HS-27A (cell line): ENCODE measurements around the gene ITGA5.

Source experiments
- DNase-seq: peaks from one replicate; pipeline ENCODE4 v3.0.0-alpha.2; 2012; ENCODE audit warnings: low read depth, missing footprints

The ITGA5 gene

GRCh38 chr12:54389134-54389508 is 29.9 kb downstream of the ITGA5 start:
- DNase-seq = no peak

DNA sequence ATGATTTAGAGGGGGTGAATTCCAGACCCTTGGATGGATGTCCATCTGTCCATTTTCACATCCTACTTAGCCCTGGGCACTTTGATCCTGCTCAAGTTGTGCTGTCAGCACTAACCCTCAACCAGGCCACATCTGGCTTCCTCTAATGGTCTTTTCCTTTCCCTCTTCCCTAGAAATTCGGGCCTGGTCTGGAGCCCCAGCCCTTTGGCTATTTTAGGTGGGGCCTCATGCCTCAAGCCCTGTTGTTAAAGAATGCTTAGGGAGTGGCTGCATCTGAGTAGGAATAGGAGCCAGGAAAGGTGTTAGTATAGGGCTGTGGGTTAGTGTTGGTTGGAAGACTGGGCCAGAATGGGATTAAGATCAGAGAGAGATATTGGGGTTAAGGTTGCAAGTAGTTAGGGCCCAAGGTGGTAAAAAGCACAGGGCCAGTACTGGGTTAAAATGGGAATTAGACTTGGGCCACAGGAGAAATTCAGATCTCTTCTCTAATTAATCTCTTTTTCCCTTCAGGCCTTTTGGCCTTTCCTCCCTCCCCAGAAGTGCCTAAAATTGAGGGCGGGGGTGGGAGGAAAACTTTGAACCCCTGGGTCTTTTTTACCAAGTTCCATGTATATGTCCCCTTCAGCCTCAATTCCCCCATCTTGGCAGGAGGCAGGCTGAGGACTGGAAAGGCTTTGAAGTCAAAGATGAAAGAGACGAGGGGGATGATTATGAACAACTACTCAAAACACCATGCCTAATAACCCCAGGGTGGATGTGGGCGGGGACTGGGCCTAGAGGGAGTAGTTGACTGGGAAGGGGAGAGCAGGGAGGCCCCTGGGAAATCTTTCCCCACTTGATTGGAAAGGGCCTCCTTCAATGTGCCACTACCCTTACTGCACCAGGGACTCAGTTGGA is 30.6 kb downstream of the ITGA5 start:
- no peak for DNase-seq

DNA sequence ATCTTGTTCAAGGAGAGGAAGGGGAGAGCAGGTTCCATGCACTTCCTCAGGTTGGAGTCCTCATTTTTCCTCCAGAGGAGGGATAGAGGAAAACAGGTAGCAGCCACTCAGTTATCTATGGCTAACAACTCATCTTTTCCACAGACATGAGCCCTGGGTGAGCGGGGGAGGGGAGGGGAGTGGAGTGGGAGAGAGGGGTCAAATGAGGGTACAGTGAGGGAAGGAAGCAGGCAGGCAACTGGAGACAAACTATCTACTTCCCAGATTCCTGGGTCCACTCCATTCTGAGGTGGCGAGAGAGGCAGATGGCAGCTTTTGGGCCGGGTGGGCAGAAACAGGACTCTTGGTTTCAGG is 32.0 kb downstream of the ITGA5 start:
- DNase-seq = no peak

DNA sequence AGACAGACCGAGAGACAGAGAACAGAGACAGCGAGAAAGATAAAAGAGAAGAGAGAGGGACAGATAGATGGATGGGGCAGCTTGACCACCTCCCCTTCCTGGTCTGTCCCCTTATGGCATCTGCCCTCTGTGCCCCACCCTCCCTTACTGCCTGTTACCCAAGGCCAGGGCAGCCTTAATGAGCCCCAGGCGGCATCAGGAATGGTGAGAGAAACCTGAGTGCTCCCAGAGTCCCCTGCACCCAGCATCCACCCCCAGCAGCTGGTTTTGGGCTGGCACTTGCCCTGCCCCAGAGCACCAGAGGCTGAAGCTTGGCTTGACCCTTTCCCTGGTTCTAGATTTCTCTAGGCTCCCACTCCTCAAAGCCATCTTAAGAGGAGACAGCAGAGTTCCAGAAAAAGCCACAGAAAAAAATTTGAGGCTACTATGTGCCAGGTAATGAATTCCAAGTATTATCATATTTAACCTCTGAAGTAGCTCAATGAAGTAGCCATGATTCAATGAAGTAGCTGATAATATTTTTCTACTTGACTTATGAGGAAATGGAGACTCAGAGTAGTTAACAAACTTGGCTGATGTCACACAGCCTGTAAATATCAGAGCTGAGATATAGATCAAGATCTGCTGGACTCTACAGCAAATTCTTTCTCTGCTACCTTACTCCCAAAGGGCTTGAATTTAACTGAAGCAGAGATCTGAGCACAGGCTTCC is 32.5 kb downstream of the ITGA5 start:
- DNase-seq = no peak

DNA sequence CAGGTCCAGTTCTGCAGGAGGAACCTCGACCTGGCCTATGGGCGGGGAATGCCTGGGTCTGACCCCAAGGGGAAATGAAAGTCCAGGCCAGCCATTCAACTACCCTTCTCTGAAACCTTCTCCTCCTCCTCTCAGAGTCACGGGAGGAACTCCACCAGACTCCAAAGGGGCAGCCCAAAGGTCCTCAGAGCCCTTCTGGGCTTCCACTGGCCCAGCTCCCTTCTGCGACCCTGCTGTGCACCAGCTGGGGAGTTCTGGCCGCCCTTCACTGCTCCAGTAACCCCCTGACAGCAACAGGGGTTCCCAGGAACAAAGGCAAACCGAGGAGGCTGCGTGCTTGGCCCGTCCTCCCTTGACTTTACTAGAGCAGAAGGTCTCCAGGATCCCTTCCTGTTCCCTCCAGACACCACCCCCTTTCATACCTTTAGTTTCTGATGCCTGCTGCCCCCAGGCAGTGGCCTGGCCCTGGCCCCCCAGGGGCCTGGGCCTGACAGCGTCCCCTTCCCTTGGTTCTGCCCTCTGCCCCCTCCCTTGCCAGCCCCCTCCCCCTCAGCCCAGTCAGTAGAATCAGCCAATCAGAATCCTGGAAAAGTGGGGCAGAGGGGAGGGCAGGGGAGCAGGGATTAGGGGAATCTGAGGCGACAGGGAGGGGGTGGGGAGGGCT is 33.7 kb downstream of the ITGA5 start:
- DNase-seq = no peak

GRCh38 chr12:54384591-54385041 is 34.5 kb downstream of the ITGA5 start, which contains the start of gene ZNF385A:
Gene ZNF385A (minus strand): TSS chr12:54384733. CDS start chr12:54384514, 219 bp downstream.
- no peak for DNase-seq

DNA sequence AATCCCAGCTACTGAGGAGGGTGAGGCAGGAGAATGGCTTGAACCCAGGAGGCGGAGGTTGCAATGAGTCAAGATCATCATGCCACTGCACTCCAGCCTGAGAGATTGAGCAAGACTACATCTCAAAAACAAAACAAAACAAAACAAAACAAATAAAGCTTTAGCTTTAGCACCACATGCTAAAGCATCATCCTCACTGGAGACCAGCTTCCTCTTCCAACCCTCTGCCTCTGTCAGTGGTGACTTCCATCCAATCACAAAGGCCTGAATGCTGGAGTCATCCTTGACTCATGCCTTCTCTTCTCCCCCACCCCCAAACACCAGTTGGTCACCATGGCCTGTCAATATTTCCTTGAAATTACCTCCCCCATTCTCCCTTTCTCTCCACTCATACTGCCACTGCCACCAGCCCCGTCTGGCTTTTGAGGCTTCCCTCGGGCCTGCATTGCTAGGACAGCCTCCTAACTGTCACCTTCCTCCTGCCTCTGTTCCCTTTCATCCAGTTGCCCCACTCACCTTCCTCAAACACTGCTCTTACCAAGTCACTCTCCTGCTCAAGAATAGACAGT is 35.9 kb downstream of the ITGA5 start:
- peak; percentile 73 for DNase-seq

DNA sequence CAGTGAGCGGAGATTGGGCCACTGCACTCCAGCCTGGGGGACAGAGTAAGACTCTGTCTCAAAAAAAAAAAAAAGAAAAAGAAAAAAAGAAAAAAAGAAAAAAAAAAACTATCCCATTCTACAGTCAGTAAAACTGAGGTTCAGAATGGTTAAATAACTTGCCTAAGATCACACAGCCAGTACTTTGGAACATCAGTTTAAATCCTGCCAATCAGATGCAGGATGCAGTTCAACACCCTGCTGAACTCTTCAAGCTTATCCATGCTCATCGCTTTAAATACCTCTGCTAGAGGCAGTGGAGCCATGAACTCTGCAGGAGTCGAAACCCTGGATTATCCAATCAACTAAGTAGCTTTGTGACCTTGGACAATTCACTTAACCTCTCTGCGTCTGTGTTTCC is 37.9 kb downstream of the ITGA5 start:
- DNase-seq = no peak

- DNase-seq = peak; percentile 63
Measured at GRCh38 chr12:54379398-54380201, 39.5 kb downstream of the ITGA5 start.

DNA sequence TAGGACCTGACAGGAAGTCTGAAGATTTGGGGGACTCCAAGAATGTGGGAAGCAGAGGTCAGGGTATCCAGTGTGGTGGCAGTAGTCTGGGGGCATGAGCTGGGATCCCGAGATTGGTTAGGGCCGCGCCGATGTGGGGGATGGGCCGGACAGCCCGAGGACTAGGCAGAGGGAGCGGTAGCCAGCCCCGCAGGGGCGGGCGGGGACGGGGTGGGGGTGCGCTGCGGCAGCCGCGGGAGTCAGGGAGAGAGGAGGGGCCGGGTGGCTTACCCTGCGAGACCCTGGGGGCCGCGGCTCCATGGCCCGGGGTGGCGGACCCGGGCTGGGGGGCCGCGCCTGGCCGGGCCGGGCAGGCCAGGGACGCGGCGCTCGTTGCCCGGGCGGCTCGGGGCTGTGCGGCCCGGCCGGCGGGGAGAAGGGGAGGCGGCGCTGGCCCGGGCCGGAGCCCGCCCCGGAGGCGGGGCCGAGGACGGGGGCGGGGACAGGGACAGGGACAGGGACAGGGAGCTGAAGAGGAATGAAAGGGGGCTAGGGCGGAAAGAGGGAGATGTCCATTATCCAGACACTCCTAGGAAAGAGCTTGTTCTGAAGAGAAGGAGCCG is 40.2 kb downstream of the ITGA5 start:
- no peak for DNase-seq

GRCh38 chr12:54377797-54378515 is 41.1 kb downstream of the ITGA5 start:
- no peak for DNase-seq

DNA sequence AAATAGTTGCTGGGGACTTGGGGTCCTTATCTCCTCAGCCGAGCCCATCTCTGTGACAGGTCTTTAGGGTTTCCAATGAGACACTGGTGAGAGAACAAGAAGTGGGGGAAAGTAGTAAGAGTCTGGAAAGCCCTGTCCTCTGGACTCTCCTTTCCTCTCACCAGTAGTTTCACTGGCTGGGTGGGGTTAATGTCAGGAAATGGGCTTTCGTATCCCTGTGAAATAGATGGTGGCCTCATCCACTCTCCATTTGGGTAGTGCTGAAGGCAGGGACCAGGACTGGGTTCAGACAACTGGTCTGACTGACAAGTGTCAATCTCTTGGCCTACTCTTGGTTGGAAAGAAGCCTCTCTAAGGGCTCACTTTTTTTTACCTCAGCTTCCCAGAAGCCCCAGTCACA is 42.1 kb downstream of the ITGA5 start:
- DNase-seq = no peak

DNA sequence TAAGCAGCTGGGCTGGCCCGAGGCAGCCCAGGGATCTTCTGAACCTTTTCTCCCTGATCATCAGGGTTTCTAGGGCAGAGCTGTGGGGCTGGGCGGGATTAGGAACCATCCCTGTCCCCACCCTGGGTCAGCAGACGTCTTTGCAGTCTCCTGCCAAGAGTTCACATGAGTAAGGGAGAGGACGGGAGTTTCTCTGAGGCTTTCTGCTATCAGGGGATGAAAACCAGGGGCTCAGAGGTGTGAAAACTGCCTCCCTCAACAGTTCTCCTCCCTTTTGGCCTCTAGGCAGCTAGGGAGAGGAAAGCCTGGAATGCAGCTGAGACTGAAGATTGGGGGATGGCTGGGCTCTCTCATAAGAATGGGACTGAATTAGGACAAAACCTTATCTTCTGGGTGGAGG is 42.5 kb downstream of the ITGA5 start:
- no peak for DNase-seq

DNA sequence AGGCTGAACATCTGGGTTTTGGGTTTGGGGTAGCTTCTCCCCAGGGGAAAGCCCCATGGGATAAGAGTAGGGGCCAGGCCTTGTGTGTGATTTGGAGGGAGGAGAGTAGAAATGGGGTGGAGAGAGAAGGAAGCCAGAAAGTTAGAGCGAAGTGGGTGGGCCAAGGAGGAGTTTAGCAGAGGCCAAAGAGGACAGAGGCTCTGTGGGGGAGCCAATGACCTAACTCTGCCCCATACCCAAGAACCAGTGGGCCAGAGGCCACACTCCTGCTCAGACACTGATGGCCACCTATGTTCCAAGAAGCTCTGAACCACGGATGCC is 43.8 kb downstream of the ITGA5 start:
- DNase-seq = no peak

- no peak for DNase-seq
Measured at GRCh38 chr12:54374562-54375258, 44.4 kb downstream of the ITGA5 start.

GRCh38 chr12:54373649-54374561 is 45.2 kb downstream of the ITGA5 start:
- no peak for DNase-seq

DNA sequence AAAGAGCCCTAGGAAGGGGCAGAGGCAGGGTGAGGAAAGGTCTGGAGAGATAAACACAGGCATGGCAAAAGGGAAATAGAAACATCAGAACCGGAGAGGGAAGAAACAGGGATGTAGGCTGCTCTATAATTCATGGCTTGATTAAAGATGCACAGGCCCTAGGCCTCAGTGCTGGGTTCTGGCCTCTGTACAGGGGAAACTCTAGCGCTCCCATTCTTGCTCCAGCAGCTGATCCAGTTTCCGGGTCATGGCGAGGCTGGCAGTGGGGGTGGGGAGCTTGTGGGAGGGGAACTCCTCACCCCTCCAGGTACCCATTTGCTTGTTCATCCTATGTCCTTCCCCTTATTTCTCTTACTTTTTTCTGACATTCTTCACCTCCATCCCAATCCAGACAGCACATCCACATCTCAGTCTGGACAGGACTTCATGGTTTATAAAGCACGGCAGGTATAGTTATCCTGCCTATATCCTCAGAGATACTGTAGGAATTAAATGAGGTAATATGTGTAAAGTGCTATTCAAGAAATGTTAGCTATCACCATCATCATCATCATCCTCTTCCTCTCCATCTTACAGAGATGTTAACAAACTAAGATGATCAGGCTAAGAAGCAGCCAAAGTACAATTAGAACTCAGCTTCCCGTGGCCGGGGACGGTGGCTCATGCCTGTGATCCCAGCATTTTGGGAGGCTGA is 46.8 kb downstream of the ITGA5 start:
- no peak for DNase-seq
